ENCODE results near the gene PDZD2. TPM values are rescaled to one million over a fixed set of nuclear protein-coding genes. Genes with fewer than 3 reads are reported as not detected.

Gene PDZD2
- total RNA-seq, 4 donors from 2014 or later = 6.2 to 21.4 (median 11.8) TPM

DNA sequence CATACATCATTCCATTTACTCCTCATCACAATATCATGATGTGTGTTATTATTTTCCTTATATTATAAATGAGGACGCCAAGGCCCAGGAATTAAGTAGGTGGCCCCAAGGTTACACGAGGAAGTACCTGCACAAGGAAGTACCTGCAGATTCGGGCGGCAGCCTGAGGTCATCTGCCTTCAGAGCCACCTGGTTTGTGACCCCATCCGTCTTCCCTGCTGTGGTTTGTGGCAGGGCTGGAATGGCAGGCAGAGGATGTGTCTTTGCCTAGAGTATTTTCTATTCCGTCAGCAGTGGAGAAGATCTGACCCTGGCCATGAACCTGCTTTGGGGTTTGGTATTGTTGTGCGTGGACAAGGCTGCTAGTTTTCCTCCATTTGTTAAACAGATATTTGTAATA lies 59.7 kb downstream of the PDZD2 start:
- H3K36me3 ChIP-seq = no peaks in the 10 kb centered on the region
- TF ChIP-seq CTCF (IDR thresholded peaks at IDR 0.05) = no peak
- TF ChIP-seq POLR2A (IDR thresholded peaks at IDR 0.05) = no peak
- H3K4me1 ChIP-seq = no peaks in the 10 kb centered on the region
- no peaks in the 10 kb centered on the region for H3K9me3 ChIP-seq
- no peaks in the 10 kb centered on the region for H3K27me3 ChIP-seq
- no peak overlapping the region for H3K4me3 ChIP-seq
- no peak overlapping the region for H3K27ac ChIP-seq
- intact Hi-C loops (cut with DNase I; ENCODE audit: low total_unique reads) = no loop called here
- DNase-seq = no peak

DNA sequence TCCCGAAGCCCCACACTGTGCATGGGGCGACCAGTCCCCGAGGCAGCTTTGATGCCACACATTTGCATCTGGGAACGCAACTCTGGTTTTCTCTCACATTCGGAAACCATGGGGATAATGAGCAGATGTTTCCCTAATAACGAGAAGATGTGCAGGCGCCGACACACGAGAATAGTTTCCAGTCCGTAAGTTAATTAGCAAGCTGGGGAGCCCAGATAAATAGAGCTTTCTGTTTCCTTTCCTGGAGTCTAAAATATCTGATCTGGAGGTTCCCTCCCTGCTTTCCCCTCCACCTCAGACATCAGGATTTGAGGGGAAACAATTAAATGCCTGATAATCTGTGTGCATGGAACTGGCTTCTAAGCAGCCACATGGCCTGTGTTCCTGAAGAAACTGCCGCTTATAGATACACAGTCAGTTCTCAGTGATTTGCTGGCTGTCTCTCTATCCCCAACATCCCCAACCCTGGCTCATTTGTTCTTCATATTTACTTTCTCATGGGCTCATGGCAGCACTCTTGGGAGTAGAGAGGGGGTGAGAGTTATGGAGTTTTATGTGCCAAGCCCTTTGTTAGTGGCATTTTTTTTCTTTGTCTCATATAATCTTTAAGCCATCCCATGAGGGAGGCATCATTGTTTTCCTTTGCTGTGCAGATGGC lies 62.8 kb downstream of the PDZD2 start:
- TF ChIP-seq POLR2A (IDR thresholded peaks at IDR 0.05) (no peak), CTCF (IDR thresholded peaks at IDR 0.05) (no peak)
- Histone ChIP-seq H3K27me3 (no peaks in the 10 kb centered on the region), H3K9me3 (no peaks in the 10 kb centered on the region), H3K4me3 (no peak overlapping the region), H3K4me1 (no peaks in the 10 kb centered on the region), H3K36me3 (no peaks in the 10 kb centered on the region), H3K27ac (peak overlapping the region in 1 of 2 donors; percentile 44)
- intact Hi-C loops (cut with DNase I; ENCODE audit: low total_unique reads) = no loop called here
- no peak for DNase-seq

- TF ChIP-seq CTCF (IDR thresholded peaks at IDR 0.05) (no peak), POLR2A (IDR thresholded peaks at IDR 0.05) (no peak)
- peak overlapping the region in 1 of 2 donors; percentile 44 for H3K27ac ChIP-seq
- no peaks in the 10 kb centered on the region for H3K36me3 ChIP-seq
- DNase-seq = no peak
- H3K4me3 ChIP-seq = no peak overlapping the region
- no peaks in the 10 kb centered on the region for H3K27me3 ChIP-seq
- no peaks in the 10 kb centered on the region for H3K9me3 ChIP-seq
- intact Hi-C loops (cut with DNase I; ENCODE audit: low total_unique reads) = no loop called here
- no peaks in the 10 kb centered on the region for H3K4me1 ChIP-seq
These were observed 63.8 kb downstream of the PDZD2 start for GRCh38 chr5:31702712-31703111.

GRCh38 chr5:31703757-31704156 lies 64.8 kb downstream of the PDZD2 start:
- no peaks in the 10 kb centered on the region for H3K9me3 ChIP-seq
- H3K27ac ChIP-seq = no peak overlapping the region
- TF ChIP-seq POLR2A (IDR thresholded peaks at IDR 0.05) (no peak), CTCF (IDR thresholded peaks at IDR 0.05) (no peak)
- H3K36me3 ChIP-seq = no peaks in the 10 kb centered on the region
- H3K4me3 ChIP-seq = no peak overlapping the region
- DNase-seq = no peak
- no peaks in the 10 kb centered on the region for H3K27me3 ChIP-seq
- H3K4me1 ChIP-seq = no peaks in the 10 kb centered on the region
- intact Hi-C loops (cut with DNase I; ENCODE audit: low total_unique reads) = no loop called here

GRCh38 chr5:31706186-31706585 lies 67.3 kb downstream of the PDZD2 start:
- Histone ChIP-seq H3K27ac (no peak overlapping the region), H3K4me3 (no peak overlapping the region), H3K4me1 (no peaks in the 10 kb centered on the region), H3K9me3 (no peaks in the 10 kb centered on the region), H3K36me3 (no peaks in the 10 kb centered on the region), H3K27me3 (no peaks in the 10 kb centered on the region)
- intact Hi-C loops (cut with DNase I; ENCODE audit: low total_unique reads) = no loop called here
- no peak for DNase-seq
- no peak for TF ChIP-seq CTCF (IDR thresholded peaks at IDR 0.05)
- TF ChIP-seq POLR2A (IDR thresholded peaks at IDR 0.05) = no peak
